Measurements from ENCODE around the gene ANKRD33B. TPM values are rescaled to one million over a fixed set of nuclear protein-coding genes. Genes with fewer than 3 reads are reported as not detected.

Gene ANKRD33B
- total and polyA plus RNA-seq, 2 experiments from 2014 or later: 2.9 to 15.4 TPM

DNA sequence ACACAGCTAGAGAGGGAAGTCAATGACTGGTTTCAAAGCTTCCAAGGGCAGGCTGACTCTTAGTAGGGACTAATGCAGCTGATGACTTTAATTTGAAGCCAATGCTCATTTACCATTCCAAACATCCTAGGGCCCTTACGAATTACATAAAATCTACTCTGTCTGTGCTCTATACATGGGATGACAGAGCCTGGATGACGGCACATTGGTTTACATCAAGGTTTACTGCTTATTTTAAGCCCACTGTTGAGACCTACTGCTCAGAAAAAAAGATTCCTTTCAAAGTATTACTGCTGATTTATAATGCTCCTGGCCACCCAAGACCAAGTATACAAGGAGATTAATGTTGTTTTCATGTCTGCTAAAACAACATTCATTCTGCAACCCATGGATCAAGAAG lies 123.0 kb downstream of the ANKRD33B start (continued):
- TF ChIP-seq ZNF462 (CRISPR knock-in tag; IDR thresholded peaks at IDR 0.05): no peak
- TF ChIP-seq POLR2AphosphoS5 (IDR thresholded peaks at IDR 0.05; ENCODE audit: low read depth): no peak
- TF ChIP-seq CREB1 (CRISPR knock-in tag; IDR thresholded peaks at IDR 0.05; ENCODE audit: low read depth): no peak
- TF ChIP-seq EZH2 (IDR thresholded peaks at IDR 0.05; ENCODE audit: low read depth, unreplicated experiment): no peak
- no peak for TF ChIP-seq JUNB (IDR thresholded peaks at IDR 0.05; ENCODE audit: unreplicated experiment)
- TF ChIP-seq, protein P1, sequence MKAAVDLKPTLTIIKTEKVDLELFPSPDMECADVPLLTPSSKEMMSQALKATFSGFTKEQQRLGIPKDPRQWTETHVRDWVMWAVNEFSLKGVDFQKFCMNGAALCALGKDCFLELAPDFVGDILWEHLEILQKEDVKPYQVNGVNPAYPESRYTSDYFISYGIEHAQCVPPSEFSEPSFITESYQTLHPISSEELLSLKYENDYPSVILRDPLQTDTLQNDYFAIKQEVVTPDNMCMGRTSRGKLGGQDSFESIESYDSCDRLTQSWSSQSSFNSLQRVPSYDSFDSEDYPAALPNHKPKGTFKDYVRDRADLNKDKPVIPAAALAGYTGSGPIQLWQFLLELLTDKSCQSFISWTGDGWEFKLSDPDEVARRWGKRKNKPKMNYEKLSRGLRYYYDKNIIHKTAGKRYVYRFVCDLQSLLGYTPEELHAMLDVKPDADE (IDR thresholded peaks at IDR 0.05): no peak

- H3K4me3 Mint-ChIP-seq: no peak overlapping the region
- H3K4me1 Mint-ChIP-seq: peaks cover 30% of the 10 kb centered on the region
- no peaks in the 10 kb centered on the region for H3K36me3 ChIP-seq (ENCODE audit: insufficient read depth)
- H4K20me1 ChIP-seq (replicated peaks; ENCODE audit: insufficient read depth): no peaks in the 10 kb centered on the region; the same call in 1 of the 2 replicates
- H3K27me3 ChIP-seq (ENCODE audit: insufficient read depth): no peaks in the 10 kb centered on the region
- no peak overlapping the region for H3K4me2 ChIP-seq
- peaks cover 6% of the 10 kb centered on the region for H3K27me3 Mint-ChIP-seq (ENCODE audit: insufficient read depth, low read depth, poor library complexity)
- no peak for ATAC-seq
- no peak for TF ChIP-seq ZNF462 (CRISPR knock-in tag; IDR thresholded peaks at IDR 0.05)
- TF ChIP-seq JUNB (IDR thresholded peaks at IDR 0.05; ENCODE audit: unreplicated experiment): no peak
- TF ChIP-seq POLR2AphosphoS5 (IDR thresholded peaks at IDR 0.05; ENCODE audit: low read depth): no peak
- no peak for TF ChIP-seq EZH2 (IDR thresholded peaks at IDR 0.05; ENCODE audit: low read depth, unreplicated experiment)
- TF ChIP-seq ZNF114 (CRISPR knock-in tag; IDR thresholded peaks at IDR 0.05): no peak
- H3K9me2 ChIP-seq (ENCODE audit: insufficient read depth): no peaks in the 10 kb centered on the region
- peaks cover 27% of the 10 kb centered on the region for H3K4me1 ChIP-seq (ENCODE audit: insufficient read depth)
- H2AFZ ChIP-seq: no peak overlapping the region
- no peaks in the 10 kb centered on the region for H3F3A ChIP-seq (replicated peaks; ENCODE audit: low read depth)
- 0 out of 2 replicates have a peak overlapping the region, but pooled peaks have one; percentile 61 for H3K27ac ChIP-seq (ENCODE audit: low read depth)
- H3K79me2 ChIP-seq (replicated peaks; ENCODE audit: insufficient read depth): no peaks in the 10 kb centered on the region
- H3K27ac Mint-ChIP-seq: peak overlapping the region; percentile 93
- H3K9me3 Mint-ChIP-seq: peaks cover 9% of the 10 kb centered on the region; the same call in 2 of the 3 replicates
- H3K4me3 ChIP-seq: no peak overlapping the region
- H3K36me3 Mint-ChIP-seq (ENCODE audit: low read depth): peaks cover 25% of the 10 kb centered on the region
- no peak for DNase-seq (ENCODE audit: low spot score)
Observed at GRCh38 chr5:10688651-10689171, 124.8 kb downstream of the ANKRD33B start.

Measured in GM23338 (cell line).